Stimulated activated naive CD8-positive, alpha-beta T cell treated with anti-CD3 and anti-CD28 coated beads, Interleukin-15, amount 100 ng/mL, for 72 hours (primary cell): ENCODE measurements around the gene SARM1.
"Not testable (repeated sequence)": the region's sequence is repeated elsewhere in the genome, so short reads cannot be mapped to it uniquely, and the experiment has no call there.

Source experiments
- ATAC-seq: fragments of 150-1000 bp; cut with Tn5 transposase; 2 replicates; pipeline ENCODE4 v1.10.0; 2021; ENCODE audit warnings: mild to moderate bottlenecking, moderate library complexity
- DNase-seq, 2 donors: peaks; one replicate each; pipeline ENCODE4 v3.0.0; 2021 to 2022
- H3K27ac Mint-ChIP-seq, 2 donors: one replicate each; pipeline ENCODE4 v1.8.0; 2022; ENCODE audit warnings: mild to moderate bottlenecking in 2 of 2, mixed read lengths in 2 of 2, moderate library complexity in 2 of 2
- H3K27me3 Mint-ChIP-seq: one replicate; pipeline ENCODE4 v1.8.0; 2022; ENCODE audit warnings: mixed read lengths
- H3K4me1 Mint-ChIP-seq: one replicate; pipeline ENCODE4 v1.8.0; 2022; ENCODE audit warnings: mild to moderate bottlenecking, mixed read lengths
- H3K4me3 Mint-ChIP-seq, 2 donors: one replicate each; pipeline ENCODE4 v1.8.0; 2022; ENCODE audit warnings: mild to moderate bottlenecking in 2 of 2, mixed read lengths in 2 of 2, moderate library complexity in 1 of 2
- H3K9me3 Mint-ChIP-seq, 2 donors: one replicate each; pipeline ENCODE4 v1.8.0; 2022; ENCODE audit warnings: mixed read lengths in 2 of 2

Gene SARM1

DNA sequence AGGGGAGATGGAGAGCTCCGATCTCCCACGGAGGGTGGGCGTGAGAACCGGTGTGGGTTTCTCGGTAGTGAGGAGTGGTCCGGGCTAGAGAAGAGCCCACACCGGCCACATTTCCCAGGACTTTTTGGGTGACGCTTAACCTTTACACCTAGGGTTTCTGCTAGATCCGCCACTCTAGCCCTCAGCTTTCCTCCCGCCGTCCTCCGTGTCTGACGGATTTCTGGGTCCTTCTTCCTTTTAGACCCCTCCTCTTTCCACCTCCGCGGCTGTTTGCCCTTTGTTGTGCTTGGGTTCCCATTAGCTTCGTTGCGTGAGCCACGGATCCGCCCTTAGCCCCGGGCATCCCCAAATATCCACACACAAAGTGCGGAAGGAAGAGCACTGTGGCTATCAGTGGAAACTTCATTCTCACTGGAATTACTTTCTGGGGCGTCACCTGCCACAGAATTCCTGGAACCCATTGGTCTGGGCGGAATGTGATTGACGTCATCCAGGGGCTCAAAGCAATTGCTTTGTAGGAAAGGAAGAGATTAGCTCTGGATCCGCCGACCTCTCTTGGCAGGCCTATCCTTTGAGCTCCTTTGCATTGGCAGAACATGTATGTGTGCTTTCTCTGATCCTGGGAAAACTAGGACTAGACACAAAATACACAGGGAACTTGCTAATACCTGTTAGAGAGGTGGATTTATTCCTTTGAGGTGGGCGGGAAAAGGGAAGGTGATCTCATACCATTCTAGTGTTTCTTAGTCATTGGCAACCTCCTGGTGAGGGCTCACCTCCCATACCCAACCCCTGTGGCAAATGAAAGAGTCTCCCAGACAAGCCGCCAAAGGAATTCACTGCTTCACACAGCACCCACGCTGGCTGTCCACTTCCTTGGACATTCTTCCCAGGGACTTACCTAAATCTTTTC lies 35.3 kb upstream of the SARM1 start:
- H3K27ac Mint-ChIP-seq: peak overlapping the region; percentile 98
- peak; percentile 5 for ATAC-seq

DNA sequence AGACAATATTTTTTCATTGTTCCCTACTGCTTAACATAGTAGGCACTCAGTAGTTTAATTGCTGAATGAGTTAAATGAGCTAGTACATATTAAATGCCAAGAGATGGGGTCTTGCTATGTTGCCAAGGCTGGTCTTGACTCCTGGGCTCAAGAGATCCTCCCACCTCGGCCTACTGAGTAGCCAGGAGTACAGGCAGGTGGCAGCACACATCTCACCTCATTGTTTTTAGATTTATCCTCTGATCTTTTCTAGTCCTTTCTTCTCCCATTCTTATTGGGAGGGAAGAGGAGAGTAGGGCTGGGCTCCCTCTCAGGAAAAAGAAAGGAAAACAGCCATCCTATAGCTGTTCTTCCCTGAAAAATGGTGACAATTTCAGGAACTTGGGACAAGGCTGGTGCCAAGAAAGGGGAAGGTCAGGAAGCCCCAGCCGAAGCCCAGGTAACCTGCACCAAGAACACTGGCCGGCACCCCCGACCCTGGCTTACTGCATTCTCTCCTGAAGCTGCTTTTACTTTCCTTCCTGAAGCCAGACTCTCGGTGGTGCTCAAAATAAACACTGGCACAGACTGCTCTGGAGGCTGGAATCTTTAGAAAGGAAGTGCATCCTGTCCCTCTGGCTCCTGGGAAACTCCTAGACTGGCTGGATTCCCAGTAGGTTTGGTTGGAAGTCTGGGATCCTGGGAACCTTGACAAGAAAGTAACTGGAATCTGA lies 33.3 kb upstream of the SARM1 start:
- H3K4me3 Mint-ChIP-seq: no peak overlapping the region
- ATAC-seq (no peak), DNase-seq (no peak)
- peak overlapping the region in 1 of 2 donors; percentile 65 for H3K27ac Mint-ChIP-seq
- no peaks in the 10 kb centered on the region for H3K9me3 Mint-ChIP-seq
- no peaks in the 10 kb centered on the region for H3K27me3 Mint-ChIP-seq
- peaks cover 51% of the 10 kb centered on the region for H3K4me1 Mint-ChIP-seq

More for the DNA sequence above, 35.3 kb upstream of the SARM1 start:
- Mint-ChIP-seq H3K9me3 (no peaks in the 10 kb centered on the region), H3K27me3 (no peaks in the 10 kb centered on the region), H3K4me1 (peaks cover 51% of the 10 kb centered on the region), H3K4me3 (peak overlapping the region; percentile 94 to 99)
- DNase-seq: peak in 1 of 2 donors; percentile 25

GRCh38 chr17:28338769-28339212 lies 32.7 kb upstream of the SARM1 start:
- peaks cover 51% of the 10 kb centered on the region for H3K4me1 Mint-ChIP-seq
- not testable (repeated sequence) for H3K27ac Mint-ChIP-seq, H3K4me3 Mint-ChIP-seq, DNase-seq, H3K9me3 Mint-ChIP-seq, H3K27me3 Mint-ChIP-seq, ATAC-seq

- DNase-seq (no peak), ATAC-seq (no peak)
- H3K4me1 Mint-ChIP-seq: peaks cover 48% of the 10 kb centered on the region
- no peaks in the 10 kb centered on the region for H3K9me3 Mint-ChIP-seq
- no peaks in the 10 kb centered on the region for H3K27me3 Mint-ChIP-seq
- no peak overlapping the region for H3K27ac Mint-ChIP-seq
- H3K4me3 Mint-ChIP-seq: no peak overlapping the region
Observed at GRCh38 chr17:28339431-28339830, 32.1 kb upstream of the SARM1 start.

DNA sequence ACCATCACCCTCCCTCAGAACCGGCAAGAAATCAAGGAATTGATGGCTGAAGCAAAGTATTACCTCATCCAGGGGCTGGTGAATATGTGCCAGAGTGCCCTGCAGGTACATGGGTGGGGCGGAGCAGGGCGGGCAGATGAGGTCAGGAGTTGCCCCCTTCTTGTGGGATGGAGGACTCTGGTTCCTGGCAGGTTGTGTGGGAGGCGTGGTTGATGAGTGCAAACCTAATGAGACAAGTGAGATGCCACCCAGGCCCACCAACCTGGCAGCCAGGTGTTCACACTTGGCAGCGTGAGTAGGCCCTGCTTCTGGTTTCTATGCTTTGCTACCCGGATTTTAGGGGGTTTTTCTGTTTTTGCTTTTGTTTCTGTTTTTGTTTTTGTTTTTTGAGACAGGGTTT lies 31.1 kb upstream of the SARM1 start:
- H3K27me3 Mint-ChIP-seq: no peaks in the 10 kb centered on the region
- H3K4me3 Mint-ChIP-seq: no peak overlapping the region
- peaks cover 42% of the 10 kb centered on the region for H3K4me1 Mint-ChIP-seq
- H3K9me3 Mint-ChIP-seq: no peaks in the 10 kb centered on the region
- ATAC-seq (no peak), DNase-seq (no peak)
- H3K27ac Mint-ChIP-seq: no peak overlapping the region

- Mint-ChIP-seq H3K9me3 (no peaks in the 10 kb centered on the region), H3K27me3 (no peaks in the 10 kb centered on the region), H3K4me3 (no peak overlapping the region), H3K4me1 (peaks cover 38% of the 10 kb centered on the region), H3K27ac (peak overlapping the region in 1 of 2 donors; percentile 96)
- ATAC-seq (no peak), DNase-seq (no peak)
Observed at GRCh38 chr17:28341516-28341915, 30.0 kb upstream of the SARM1 start.

GRCh38 chr17:28342313-28342712 lies 29.2 kb upstream of the SARM1 start:
- ATAC-seq: no peak
- Mint-ChIP-seq H3K4me1 (peaks cover 30% of the 10 kb centered on the region), H3K27ac (no peak overlapping the region), H3K4me3 (no peak overlapping the region), H3K27me3 (no peaks in the 10 kb centered on the region), H3K9me3 (no peaks in the 10 kb centered on the region)
- no peak for DNase-seq

GRCh38 chr17:28343491-28343932 lies 28.0 kb upstream of the SARM1 start:
- no peak for DNase-seq
- peak; percentile 10 for ATAC-seq
- H3K27me3 Mint-ChIP-seq: no peaks in the 10 kb centered on the region

DNA sequence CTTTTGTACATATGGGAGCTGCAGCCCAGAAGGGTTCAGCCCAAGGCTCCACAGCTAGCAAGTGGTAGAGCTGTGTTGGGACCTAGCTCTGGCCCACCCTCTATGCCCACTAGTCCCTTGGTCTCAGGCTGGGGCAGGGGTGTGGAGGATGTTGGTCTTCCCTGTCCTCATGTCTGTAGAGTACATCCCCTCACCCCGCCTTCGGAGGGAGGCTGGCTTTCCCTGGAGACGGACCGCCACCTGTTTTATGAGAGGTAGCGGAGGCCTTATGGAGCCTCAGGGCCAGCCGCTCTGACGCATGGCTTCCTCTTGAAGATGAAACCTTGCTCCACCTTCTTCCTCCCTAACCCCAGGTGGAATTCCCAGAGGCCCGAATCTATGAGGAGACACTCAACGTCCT lies 27.5 kb upstream of the SARM1 start:
- no peaks in the 10 kb centered on the region for H3K9me3 Mint-ChIP-seq
- peak; percentile 39 for ATAC-seq
- no peak overlapping the region for H3K4me3 Mint-ChIP-seq
- peaks cover 16% of the 10 kb centered on the region for H3K4me1 Mint-ChIP-seq
- DNase-seq: no peak
- H3K27me3 Mint-ChIP-seq: no peaks in the 10 kb centered on the region
- H3K27ac Mint-ChIP-seq: peak overlapping the region in 1 of 2 donors; percentile 51

More at GRCh38 chr17:28343491-28343932, 28.0 kb upstream of the SARM1 start:
- H3K27ac Mint-ChIP-seq: no peak overlapping the region
- no peak overlapping the region for H3K4me3 Mint-ChIP-seq
- H3K4me1 Mint-ChIP-seq: peaks cover 18% of the 10 kb centered on the region
- H3K9me3 Mint-ChIP-seq: no peaks in the 10 kb centered on the region

DNA sequence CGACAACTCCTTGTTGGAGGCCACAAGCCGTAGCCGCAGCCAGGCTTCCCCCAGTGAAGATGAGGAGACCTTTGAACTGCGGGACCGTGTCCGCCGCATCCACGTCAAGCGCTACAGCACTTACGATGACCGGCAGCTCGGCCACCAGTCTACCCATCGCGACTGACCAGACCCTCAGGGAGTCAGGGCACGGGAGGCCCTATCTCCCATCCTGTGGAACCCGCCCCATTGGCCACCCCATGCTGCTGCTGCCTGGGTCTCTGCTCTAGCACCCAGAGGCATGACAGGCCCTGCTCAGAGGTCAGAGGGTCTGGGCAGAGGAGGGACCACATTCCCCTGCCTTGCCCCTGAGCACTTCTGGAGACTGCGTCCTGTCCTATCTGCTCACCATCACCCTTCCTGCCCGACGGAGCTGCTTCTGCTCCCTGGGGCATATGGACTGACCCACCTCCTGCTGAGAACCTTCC lies 27.0 kb upstream of the SARM1 start:
- Mint-ChIP-seq H3K9me3 (no peaks in the 10 kb centered on the region), H3K4me1 (peaks cover 16% of the 10 kb centered on the region), H3K4me3 (no peak overlapping the region), H3K27ac (no peak overlapping the region), H3K27me3 (no peaks in the 10 kb centered on the region)
- ATAC-seq: no peak
- DNase-seq: no peak

GRCh38 chr17:28345419-28346198 lies 25.9 kb upstream of the SARM1 start:
- Mint-ChIP-seq H3K27me3 (no peaks in the 10 kb centered on the region), H3K4me1 (peaks cover 8% of the 10 kb centered on the region), H3K9me3 (no peaks in the 10 kb centered on the region), H3K27ac (no peak overlapping the region), H3K4me3 (no peak overlapping the region)
- ATAC-seq: no peak
- DNase-seq: no peak

GRCh38 chr17:28346199-28346580 lies 25.3 kb upstream of the SARM1 start:
- Mint-ChIP-seq H3K9me3 (no peaks in the 10 kb centered on the region), H3K27me3 (no peaks in the 10 kb centered on the region), H3K4me1 (peaks cover 7% of the 10 kb centered on the region), H3K27ac (peak overlapping the region in 1 of 2 donors; percentile 63), H3K4me3 (no peak overlapping the region)
- DNase-seq: no peak
- ATAC-seq: no peak

DNA sequence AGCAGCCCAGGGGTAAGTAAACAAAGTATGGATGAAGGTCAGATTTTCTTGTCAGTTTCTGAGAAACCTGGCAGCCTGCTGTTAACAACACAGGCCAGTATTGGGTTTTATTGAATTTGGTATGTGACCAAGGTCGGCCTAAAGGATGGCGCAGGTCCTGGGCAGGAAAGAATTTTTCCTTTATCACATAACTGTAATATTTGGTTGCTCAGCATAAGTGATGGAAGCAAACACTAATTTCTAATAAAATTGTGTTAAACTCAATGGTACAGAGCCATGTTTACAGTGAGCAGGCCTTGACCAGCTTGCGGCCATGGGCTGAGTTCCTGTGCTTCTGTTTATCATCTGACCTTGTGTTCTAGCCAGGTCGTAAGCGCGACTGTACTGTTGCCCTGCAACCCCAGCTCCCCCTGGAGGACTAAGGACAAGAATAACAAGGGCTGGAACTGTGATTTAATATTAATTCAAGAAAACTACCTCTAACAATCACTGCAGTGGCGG lies 24.7 kb upstream of the SARM1 start:
- ATAC-seq: no peak
- no peak for DNase-seq
- H3K4me1 Mint-ChIP-seq: peaks cover 7% of the 10 kb centered on the region
- no peaks in the 10 kb centered on the region for H3K9me3 Mint-ChIP-seq
- no peaks in the 10 kb centered on the region for H3K27me3 Mint-ChIP-seq
- H3K27ac Mint-ChIP-seq: no peak overlapping the region
- H3K4me3 Mint-ChIP-seq: no peak overlapping the region

- DNase-seq (no peak), ATAC-seq (no peak)
- H3K9me3 Mint-ChIP-seq: no peaks in the 10 kb centered on the region
- H3K27me3 Mint-ChIP-seq: no peaks in the 10 kb centered on the region
- peaks cover 7% of the 10 kb centered on the region for H3K4me1 Mint-ChIP-seq
- no peak overlapping the region for H3K4me3 Mint-ChIP-seq
- H3K27ac Mint-ChIP-seq: peak overlapping the region in 1 of 2 donors; percentile 44
Observed at GRCh38 chr17:28347261-28347891, 24.1 kb upstream of the SARM1 start.

DNA sequence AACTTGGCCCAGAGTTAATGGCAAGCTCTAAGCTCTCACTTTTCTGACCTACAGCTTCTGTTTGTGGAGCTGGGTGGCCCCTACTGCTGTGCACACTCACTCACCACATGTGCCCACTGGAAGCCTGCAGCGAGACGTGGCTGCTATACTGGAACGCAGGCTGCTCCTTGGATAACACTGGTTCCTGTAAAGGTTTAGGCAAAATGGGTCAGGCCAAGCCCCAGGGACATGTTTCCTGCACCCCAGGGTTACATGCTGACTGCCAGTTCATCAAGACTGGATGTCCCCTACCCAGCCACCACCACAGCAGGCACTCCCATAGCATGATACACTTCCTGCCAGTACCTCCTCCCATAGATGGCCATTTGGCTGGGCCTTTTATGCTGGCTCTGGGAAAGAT lies 22.5 kb upstream of the SARM1 start:
- Mint-ChIP-seq H3K4me3 (no peak overlapping the region), H3K27ac (no peak overlapping the region), H3K9me3 (no peaks in the 10 kb centered on the region), H3K27me3 (no peaks in the 10 kb centered on the region), H3K4me1 (peaks cover 1% of the 10 kb centered on the region)
- DNase-seq (no peak), ATAC-seq (no peak)
